ENCODE results near the gene UBE2M.

DNA sequence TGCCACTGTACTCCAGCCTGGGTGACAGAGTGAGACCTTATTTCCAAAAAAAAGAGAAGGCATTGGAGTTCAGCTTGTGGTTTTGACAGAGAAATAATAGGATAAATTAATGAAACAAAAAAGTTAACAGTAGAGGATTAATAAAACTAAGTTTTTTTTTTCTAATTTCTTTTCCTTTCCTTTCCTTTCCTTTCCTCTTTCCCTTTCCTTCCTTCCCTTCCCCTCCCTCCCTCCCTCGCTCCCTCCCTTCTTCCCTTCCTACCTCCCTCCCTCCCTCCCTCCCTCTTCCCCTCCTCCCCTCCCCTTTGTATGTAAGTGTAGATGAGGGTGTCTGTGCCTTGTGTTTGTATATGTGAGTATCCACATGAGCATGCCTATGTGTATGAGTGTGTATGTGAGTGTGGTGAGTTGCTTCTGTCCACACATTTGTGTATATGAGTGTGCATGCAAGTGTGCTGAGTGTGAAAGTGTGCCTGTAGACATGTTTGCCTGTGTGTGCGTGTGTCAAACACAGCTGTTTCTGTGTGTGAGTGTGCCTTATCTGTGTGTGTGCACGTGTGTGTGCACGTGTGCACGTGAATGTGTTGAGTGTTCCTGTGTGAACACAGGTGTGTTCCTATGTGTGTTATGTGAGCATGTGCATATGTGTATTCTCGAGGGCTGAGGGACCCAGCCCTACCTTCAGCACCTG lies 27.2 kb upstream of the UBE2M start:
- TF ChIP-seq EZH2phosphoT487 (IDR thresholded peaks at IDR 0.05; ENCODE audit: low read depth, severe bottlenecking, unreplicated experiment), result no peak
- TF ChIP-seq, protein P1, sequence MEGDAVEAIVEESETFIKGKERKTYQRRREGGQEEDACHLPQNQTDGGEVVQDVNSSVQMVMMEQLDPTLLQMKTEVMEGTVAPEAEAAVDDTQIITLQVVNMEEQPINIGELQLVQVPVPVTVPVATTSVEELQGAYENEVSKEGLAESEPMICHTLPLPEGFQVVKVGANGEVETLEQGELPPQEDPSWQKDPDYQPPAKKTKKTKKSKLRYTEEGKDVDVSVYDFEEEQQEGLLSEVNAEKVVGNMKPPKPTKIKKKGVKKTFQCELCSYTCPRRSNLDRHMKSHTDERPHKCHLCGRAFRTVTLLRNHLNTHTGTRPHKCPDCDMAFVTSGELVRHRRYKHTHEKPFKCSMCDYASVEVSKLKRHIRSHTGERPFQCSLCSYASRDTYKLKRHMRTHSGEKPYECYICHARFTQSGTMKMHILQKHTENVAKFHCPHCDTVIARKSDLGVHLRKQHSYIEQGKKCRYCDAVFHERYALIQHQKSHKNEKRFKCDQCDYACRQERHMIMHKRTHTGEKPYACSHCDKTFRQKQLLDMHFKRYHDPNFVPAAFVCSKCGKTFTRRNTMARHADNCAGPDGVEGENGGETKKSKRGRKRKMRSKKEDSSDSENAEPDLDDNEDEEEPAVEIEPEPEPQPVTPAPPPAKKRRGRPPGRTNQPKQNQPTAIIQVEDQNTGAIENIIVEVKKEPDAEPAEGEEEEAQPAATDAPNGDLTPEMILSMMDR (IDR thresholded peaks at IDR 0.05; ENCODE audit: poor library complexity), result no peak
- TF ChIP-seq EZH2 (IDR thresholded peaks at IDR 0.05; ENCODE audit: borderline replicate concordance), result no peak

Data from hepatocyte (in vitro differentiated cells).